Adrenal gland (tissue), 5 donors: ENCODE data around the gene CACNA1A.

Experiments used
- POLR2A ChIP-seq, 2 donors: fragments of 450-650 bp; IDR thresholded peaks; one replicate each; pipeline ENCODE4 v1.6.1; 2017; ENCODE audit warnings: antibody characterized with exemption in 2 of 2, mild to moderate bottlenecking in 2 of 2, moderate library complexity in 1 of 2
- TF ChIP-seq, protein P1 (sequence below), 6 experiments: fragments of 450-650 bp in 4 of 6; fragments of 200-600 bp in 2 of 6; sonication (generic) in 1 of 6; IDR thresholded peaks; 1 replicate in 5 of 6; 2 replicates in 1 of 6; pipeline versions ENCODE4 v1.5.1 to v1.8.0; 2016 to 2021; ENCODE audit warnings: antibody characterized with exemption in 6 of 6, mild to moderate bottlenecking in 2 of 6, moderate library complexity in 1 of 6
- donor health status: DM: no; HTN: no; CAD: no.

DNA sequence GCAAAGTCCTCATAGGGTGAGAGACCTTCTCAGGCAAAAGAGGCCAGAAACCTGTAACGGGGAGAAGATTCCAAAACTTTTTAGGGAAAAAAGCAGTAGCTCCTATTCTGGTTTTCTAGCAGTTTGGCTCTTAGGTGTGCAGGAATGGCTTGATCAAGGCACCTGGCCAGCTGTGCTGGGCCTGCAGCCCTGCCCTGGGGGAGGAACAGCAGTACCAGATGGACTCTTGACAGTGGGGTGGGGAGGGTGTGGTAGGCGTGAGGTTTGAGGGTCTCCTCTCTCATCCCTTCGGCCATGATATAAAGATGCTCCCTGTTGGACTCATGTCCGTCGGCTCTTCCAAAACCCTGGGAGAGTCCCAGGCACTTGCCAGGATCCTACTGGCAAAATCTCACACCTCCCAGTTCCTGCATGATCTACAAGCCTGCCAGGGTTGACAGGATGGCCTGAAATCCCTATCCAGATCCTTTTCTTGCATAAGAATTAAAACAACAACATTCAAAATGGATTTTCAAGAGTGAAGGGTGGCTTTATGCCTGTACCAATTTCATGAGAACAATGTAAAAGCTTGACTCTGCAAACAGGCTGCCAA is 235.7 kb downstream of the CACNA1A start:
- TF ChIP-seq, protein P1, sequence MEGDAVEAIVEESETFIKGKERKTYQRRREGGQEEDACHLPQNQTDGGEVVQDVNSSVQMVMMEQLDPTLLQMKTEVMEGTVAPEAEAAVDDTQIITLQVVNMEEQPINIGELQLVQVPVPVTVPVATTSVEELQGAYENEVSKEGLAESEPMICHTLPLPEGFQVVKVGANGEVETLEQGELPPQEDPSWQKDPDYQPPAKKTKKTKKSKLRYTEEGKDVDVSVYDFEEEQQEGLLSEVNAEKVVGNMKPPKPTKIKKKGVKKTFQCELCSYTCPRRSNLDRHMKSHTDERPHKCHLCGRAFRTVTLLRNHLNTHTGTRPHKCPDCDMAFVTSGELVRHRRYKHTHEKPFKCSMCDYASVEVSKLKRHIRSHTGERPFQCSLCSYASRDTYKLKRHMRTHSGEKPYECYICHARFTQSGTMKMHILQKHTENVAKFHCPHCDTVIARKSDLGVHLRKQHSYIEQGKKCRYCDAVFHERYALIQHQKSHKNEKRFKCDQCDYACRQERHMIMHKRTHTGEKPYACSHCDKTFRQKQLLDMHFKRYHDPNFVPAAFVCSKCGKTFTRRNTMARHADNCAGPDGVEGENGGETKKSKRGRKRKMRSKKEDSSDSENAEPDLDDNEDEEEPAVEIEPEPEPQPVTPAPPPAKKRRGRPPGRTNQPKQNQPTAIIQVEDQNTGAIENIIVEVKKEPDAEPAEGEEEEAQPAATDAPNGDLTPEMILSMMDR (IDR thresholded peaks at IDR 0.05) = no peak
- no peak for TF ChIP-seq POLR2A (IDR thresholded peaks at IDR 0.05)
